H1 (cell line): ENCODE results near the gene AGPAT3. TPM values are rescaled to one million over a fixed set of nuclear protein-coding genes. Genes with fewer than 3 reads are reported as not detected.

Experiments
- CTCF ChIA-PET: fragments of 300-600 bp; sonication (Branson Sonifier 250); formaldehyde crosslinking; loops from one replicate; lab custom pipeline; 2021; ENCODE audit not compliant: partially characterized antibody; lab: Charles Lee
- POLR2A ChIA-PET: fragments of 300-600 bp; sonication (Branson Sonifier 250); formaldehyde crosslinking; loops from one replicate; lab custom pipeline; 2021; ENCODE audit warnings: inconsistent platforms; ENCODE audit not compliant: partially characterized antibody; lab: Charles Lee
- DNase-seq, 2 experiments: peaks; one replicate each; pipeline versions ENCODE4 v3.0.0 to v3.0.0-alpha.2; 2010 to 2022; ENCODE audit warnings: low spot score in 2 of 2, low read depth in 1 of 2, mixed read lengths in 1 of 2
- FAIRE-seq: peaks from 2 replicates; lab custom pipeline; 2011; peaks lifted over from hg19 to GRCh38; lab: Jason Lieb, UNC
- H2AFZ ChIP-seq: 2 replicates; pipeline ENCODE4 v1.8.1; 2012; ENCODE audit warnings: low read length, inconsistent platforms
- H2AK5ac ChIP-seq: 2 replicates; pipeline ENCODE4 v1.6.1; 2013; ENCODE audit warnings: low read depth, low read length
- H2BK120ac ChIP-seq: replicated peaks from 2 replicates; pipeline ENCODE3; 2013; ENCODE audit warnings: low read depth, low read length, inconsistent platforms
- H2BK12ac ChIP-seq: 2 replicates; pipeline ENCODE4 v1.6.1; 2013; ENCODE audit warnings: low read depth, low read length
- H2BK15ac ChIP-seq: 2 replicates; pipeline ENCODE4 v1.6.1; 2013; ENCODE audit warnings: low read length
- H2BK20ac ChIP-seq: 2 replicates; pipeline ENCODE4 v1.6.1; 2013; ENCODE audit warnings: low read length
- H2BK5ac ChIP-seq: 2 replicates; pipeline ENCODE4 v1.6.1; 2013; ENCODE audit warnings: low read depth, low read length
- H3K14ac ChIP-seq: 2 replicates; pipeline ENCODE4 v1.6.1; 2013; ENCODE audit warnings: inconsistent platforms; ENCODE audit not compliant: insufficient read length
- H3K18ac ChIP-seq: 2 replicates; pipeline ENCODE4 v1.6.1; 2013; ENCODE audit warnings: low read length; ENCODE audit errors: extremely low read depth
- H3K23ac ChIP-seq: 2 replicates; pipeline ENCODE4 v1.6.1; 2013; ENCODE audit warnings: inconsistent platforms; ENCODE audit not compliant: insufficient read length
- H3K23me2 ChIP-seq: 2 replicates; pipeline ENCODE4 v1.6.1; 2013; ENCODE audit warnings: low read depth, low read length
- H3K27ac ChIP-seq: 2 replicates; pipeline ENCODE4 v1.6.1; 2011; ENCODE audit warnings: low read depth, low read length, inconsistent platforms
- H3K27me3 ChIP-seq, 4 experiments: replicated peaks in 1 of 4; 1 replicate in 1 of 4; 2 replicates in 3 of 4; pipeline versions ENCODE4 v1.6.1 to v1.8.1; 2011 to 2013; ENCODE audit warnings: low read length in 3 of 4, mild to moderate bottlenecking in 3 of 4, inconsistent platforms in 2 of 4, mixed read lengths in 2 of 4, moderate library complexity in 1 of 4; ENCODE audit not compliant: control insufficient read depth in 3 of 4, insufficient read depth in 3 of 4; ENCODE audit errors: extremely low read depth in 1 of 4
- H3K36me3 ChIP-seq, 4 experiments: 2 replicates each; pipeline versions ENCODE4 v1.6.1 to v1.8.1; 2011 to 2013; ENCODE audit warnings: mild to moderate bottlenecking in 4 of 4, low read length in 3 of 4, moderate library complexity in 2 of 4, control low read depth in 1 of 4, inconsistent platforms in 1 of 4; ENCODE audit not compliant: insufficient read depth in 4 of 4, control insufficient read depth in 2 of 4
- H3K4ac ChIP-seq: replicated peaks from 2 replicates; pipeline ENCODE3; 2013; ENCODE audit warnings: low read length, low read depth, mixed read lengths, inconsistent platforms; ENCODE audit not compliant: insufficient read length
- H3K4me1 ChIP-seq, 4 experiments: replicated peaks in 1 of 4; 1 replicate in 1 of 4; 2 replicates in 3 of 4; pipeline versions ENCODE4 v1.6.1 to v1.8.1; 2011 to 2013; ENCODE audit warnings: low read length in 3 of 4, inconsistent platforms in 2 of 4, mixed read lengths in 1 of 4; ENCODE audit not compliant: insufficient read depth in 4 of 4, control insufficient read depth in 3 of 4
- H3K4me2 ChIP-seq, 2 experiments: 2 replicates each; pipeline versions ENCODE4 v1.6.1 to v1.8.1; 2011 to 2013; ENCODE audit warnings: low read depth in 2 of 2, low read length in 2 of 2, control low read depth in 1 of 2, inconsistent platforms in 1 of 2, mild to moderate bottlenecking in 1 of 2; ENCODE audit not compliant: insufficient read depth in 1 of 2
- H3K4me3 ChIP-seq, 4 experiments: fragments of 200-600, 300-600 bp in 1 of 4; sonication (generic), shearing (Covaris generic), sonication (Bioruptor Twin) in 1 of 4; 2 replicates each; pipeline versions ENCODE4 v1.5.1 to v1.8.1; 2011 to 2016; ENCODE audit warnings: low read length in 4 of 4, low read depth in 3 of 4, control low read depth in 2 of 4, inconsistent platforms in 2 of 4, mild to moderate bottlenecking in 2 of 4, mixed read lengths in 1 of 4, moderate library complexity in 1 of 4; ENCODE audit not compliant: insufficient read depth in 2 of 4; ENCODE audit errors: extremely low read depth in 1 of 4
- H3K56ac ChIP-seq: replicated peaks from 2 replicates; pipeline ENCODE3; 2013; ENCODE audit warnings: low read depth, mild to moderate bottlenecking, mixed read lengths, low read length, inconsistent platforms; ENCODE audit not compliant: insufficient read length
- H3K79me1 ChIP-seq: 2 replicates; pipeline ENCODE4 v1.6.1; 2013; ENCODE audit warnings: low read depth, low read length, control low read depth
- H3K79me2 ChIP-seq, 2 experiments: 2 replicates each; pipeline versions ENCODE4 v1.6.1 to v1.8.1; 2012 to 2013; ENCODE audit warnings: low read length in 2 of 2, mild to moderate bottlenecking in 2 of 2, inconsistent platforms in 1 of 2; ENCODE audit not compliant: insufficient read depth in 2 of 2, control insufficient read depth in 1 of 2
- H3K9ac ChIP-seq, 4 experiments: replicated peaks in 1 of 4; 1 replicate in 1 of 4; 2 replicates in 3 of 4; pipeline versions ENCODE4 v1.6.1 to v1.8.1; 2011 to 2013; ENCODE audit warnings: low read depth in 3 of 4, low read length in 3 of 4, control low read depth in 2 of 4, mild to moderate bottlenecking in 2 of 4, moderate library complexity in 2 of 4, inconsistent platforms in 1 of 4; ENCODE audit errors: extremely low read depth in 1 of 4
- H3K9me3 ChIP-seq, 2 experiments: 2 replicates each; pipeline versions ENCODE4 v1.6.1 to v1.8.1; 2012 to 2013; ENCODE audit warnings: mild to moderate bottlenecking in 2 of 2, moderate library complexity in 2 of 2, control low read depth in 1 of 2, inconsistent platforms in 1 of 2, low read depth in 1 of 2, low read length in 1 of 2, mixed read lengths in 1 of 2; ENCODE audit not compliant: insufficient read depth in 2 of 2
- H4K20me1 ChIP-seq, 2 experiments: replicated peaks in 1 of 2; 2 replicates each; pipeline versions ENCODE3 to v1.8.1; 2011 to 2013; ENCODE audit warnings: inconsistent platforms in 2 of 2, low read length in 2 of 2, mild to moderate bottlenecking in 1 of 2; ENCODE audit not compliant: insufficient read depth in 2 of 2, control insufficient read depth in 1 of 2
- H4K5ac ChIP-seq: 2 replicates; pipeline ENCODE4 v1.6.1; 2013; ENCODE audit warnings: low read length, low read depth, mixed read lengths, inconsistent platforms; ENCODE audit not compliant: insufficient read length
- H4K8ac ChIP-seq: 2 replicates; pipeline ENCODE4 v1.8.0; 2013; ENCODE audit warnings: mild to moderate bottlenecking, moderate library complexity, low read length, inconsistent platforms; ENCODE audit not compliant: insufficient read depth; ENCODE audit errors: extremely low read depth
- H4K91ac ChIP-seq: replicated peaks from 2 replicates; pipeline ENCODE3; 2013; ENCODE audit warnings: low read length, mixed read lengths, inconsistent platforms; ENCODE audit not compliant: insufficient read length
- BACH1 ChIP-seq: IDR thresholded peaks from 2 replicates; pipeline ENCODE4 v1.6.1; 2012; ENCODE audit warnings: low read length, improper control_type of control experiment
- CBX8 ChIP-seq: fragments of 300-800, 300-1000 bp; sonication (generic); IDR thresholded peaks from 2 replicates; pipeline ENCODE4 v1.7.1; 2016; ENCODE audit warnings: low read depth, low read length, borderline replicate concordance
- CEBPB ChIP-seq: IDR thresholded peaks from 2 replicates; pipeline ENCODE4 v1.6.1; 2012; ENCODE audit warnings: low read depth, low read length
- EP300 ChIP-seq, 2 experiments: IDR thresholded peaks; 1 replicate in 1 of 2; 2 replicates in 1 of 2; pipeline ENCODE4 v1.6.1; 2011 to 2012; ENCODE audit warnings: low read depth in 2 of 2, low read length in 2 of 2, mild to moderate bottlenecking in 2 of 2, borderline replicate concordance in 1 of 2, inconsistent platforms in 1 of 2, moderate library complexity in 1 of 2
- GTF2F1 ChIP-seq: IDR thresholded peaks from 2 replicates; pipeline ENCODE4 v1.6.1; 2012; ENCODE audit warnings: low read depth, low read length, improper control_type of control experiment, borderline replicate concordance
- HDAC6 ChIP-seq: IDR thresholded peaks from one replicate; pipeline ENCODE4 v1.7.1; 2012; ENCODE audit warnings: low read depth, mild to moderate bottlenecking, inconsistent platforms, low read length, moderate library complexity
- KDM5A ChIP-seq: fragments of 200-600 bp; IDR thresholded peaks from 2 replicates; pipeline ENCODE4 v1.7.1; 2012; ENCODE audit warnings: mild to moderate bottlenecking, low read length, inconsistent platforms, mixed read lengths
- NANOG ChIP-seq: IDR thresholded peaks from 2 replicates; pipeline ENCODE4 v1.6.1; 2011; ENCODE audit warnings: low read length, low read depth, mild to moderate bottlenecking, inconsistent platforms; ENCODE audit not compliant: insufficient read depth, poor library complexity, severe bottlenecking
- NRF1 ChIP-seq: IDR thresholded peaks from 2 replicates; pipeline ENCODE4 v1.6.1; 2011; ENCODE audit warnings: mild to moderate bottlenecking, low read depth, low read length, improper control_type of control experiment
- SP2 ChIP-seq: IDR thresholded peaks from 2 replicates; pipeline ENCODE4 v1.6.1; 2012; ENCODE audit warnings: mild to moderate bottlenecking, low read length, inconsistent platforms
- TAF7 ChIP-seq: optimal IDR thresholded peaks from 2 replicates; pipeline ENCODE3; 2011; ENCODE audit warnings: low read depth, mild to moderate bottlenecking, inconsistent platforms, low read length, moderate library complexity, borderline replicate concordance
- WGBS, 2 experiments: shearing (Covaris generic) in 1 of 2; methylation state at CpG; one replicate each; pipeline versions ENCODE4 v1.1.6 to v1.1.7; 2013 to 2015; ENCODE audit warnings: low lambda C conversion rate in 2 of 2, mixed read lengths in 2 of 2, inconsistent platforms in 1 of 2, low coverage in 1 of 2, missing lambda C conversion rate in 1 of 2; ENCODE audit not compliant: insufficient replicate concordance in 2 of 2, insufficient coverage in 1 of 2, insufficient read length in 1 of 2; ENCODE audit errors: extremely low coverage in 1 of 2, missing lambda C conversion rate in 1 of 2; 5-methylcytosine and 5-hydroxymethylcytosine counted together
- polyA plus RNA-seq, 7 experiments: library from polyadenylated mRNA; depleted of rRNA in 3 of 7; stranded (reverse) in 5 of 7; unstranded in 2 of 7; fragments of >200 nt in 5 of 7; fragments of 200-250 nt in 2 of 7; gene quantifications; 1 replicate in 5 of 7; 2 replicates in 1 of 7; 4 replicates in 1 of 7; pipeline versions ENCODE4 v1.2.1 to v1.2.3, GENCODE V29; 2011 to 2013; ENCODE audit warnings: missing spikeins in 2 of 7, mixed read lengths in 2 of 7
- total RNA-seq: library from RNA; stranded (reverse); fragmentation: NEBNext Ultra II Directional; extraction: Animal tissue kit (Norgen Biotek cat#: 25700); gene quantifications from 2 replicates; pipeline ENCODE4 v1.2.1, GENCODE V29; 2021

The AGPAT3 gene
- total and polyA plus RNA-seq, 2 of the 8 experiments (the other 6 are each of a cell fraction or from before 2014, with no cell fraction given) = 5.8 to 7.3 TPM

GRCh38 chr21:43865540-43866259, 677 bp downstream of the AGPAT3 start:
- H3K23ac ChIP-seq = no peak overlapping the region
- no peak overlapping the region for H3K27ac ChIP-seq
- H3K36me3 ChIP-seq = no peaks in the 10 kb centered on the region
- H3K4me1 ChIP-seq = peaks cover 0 to 7% (median 4%) of the 10 kb centered on the region in 4 experiments; a peak in 4 of 7 replicates
- no peak overlapping the region for H2AFZ ChIP-seq
- H4K91ac ChIP-seq = no peak overlapping the region
- H4K5ac ChIP-seq = no peak overlapping the region
- no peak overlapping the region for H3K4ac ChIP-seq
- 0% methylated on average over 7 of the region's 59 CpGs; no CpG with 5 or more reads in 1 of the 2 experiments for WGBS, 2 experiments
- peak overlapping the region; percentile 65 to 69; a peak in 3 of 4 replicates for H3K4me2 ChIP-seq
- H3K4me3 ChIP-seq = peak overlapping the region; percentile 27 to 73 (median 38); a peak in 5 of 8 replicates
- no peak overlapping the region for H2BK20ac ChIP-seq
- H2BK5ac ChIP-seq = no peak overlapping the region
- H3K14ac ChIP-seq = no peak overlapping the region
- ChIA-PET POLR2A (interaction anchor here (0.8 to 1.1 kb wide), 2 partner anchors 71 to 81 kb away, joined by 3 read pairs; no protein-coding TSS in a partner anchor), CTCF (interaction anchor here (1.0 to 1.6 kb wide), 2 partner anchors 27 to 110 kb away, joined by 3 to 5 read pairs; no protein-coding TSS in a partner anchor)
- H4K20me1 ChIP-seq = no peaks in the 10 kb centered on the region
- no peak overlapping the region for H3K18ac ChIP-seq
- H3K9me3 ChIP-seq = no peaks in the 10 kb centered on the region
- H4K8ac ChIP-seq = 0 out of 2 replicates have a peak overlapping the region, but pooled peaks have one; percentile 20
- H3K23me2 ChIP-seq = peaks cover 4% of the 10 kb centered on the region; the same call in 1 of the 2 replicates
- no peaks in the 10 kb centered on the region for H3K79me1 ChIP-seq
- DNase-seq (peak in 1 of 2 experiments; percentile 56), FAIRE-seq (no peak)
- no peak overlapping the region for H2AK5ac ChIP-seq
- no peak overlapping the region for H2BK12ac ChIP-seq
- H3K27me3 ChIP-seq = peaks cover 0 to 16% (median 10%) of the 10 kb centered on the region in 4 experiments; a peak in 6 of 7 replicates
- H3K56ac ChIP-seq = no peak overlapping the region
- H3K79me2 ChIP-seq = no peaks in the 10 kb centered on the region
- no peak overlapping the region for H2BK120ac ChIP-seq
- no peak overlapping the region for H2BK15ac ChIP-seq
- H3K9ac ChIP-seq = no peak overlapping the region
- TF ChIP-seq GTF2F1 (no peak), EP300 (IDR thresholded peaks at IDR 0.05; ENCODE audit: borderline replicate concordance in 1 of 2, low read depth in 2 of 2, low read length in 2 of 2) (no peak), CEBPB (no peak), KDM5A (no peak), SP2 (no peak), NANOG (no peak), NRF1 (no peak), HDAC6 (no peak), TAF7 (no peak), CBX8 (no peak), BACH1 (no peak)
